MM.1S (cell line): ENCODE results near the gene SIRT2.

Source experiments
- EZH2 ChIP-seq: fragments of 300-600 bp; sonication (generic); optimal IDR thresholded peaks from 2 replicates; pipeline ENCODE3; 2017; ENCODE audit warnings: low read depth, mild to moderate bottlenecking, antibody characterized with exemption, low read length, mixed read lengths
- EZH2phosphoT487 ChIP-seq: fragments of 300-600 bp; sonication (generic); IDR thresholded peaks from 2 replicates; pipeline ENCODE4 v1.6.1; 2018; ENCODE audit warnings: antibody characterized with exemption, low read length
- TF ChIP-seq, protein P1 (sequence below): fragments of 300-600 bp; sonication (generic); IDR thresholded peaks from 2 replicates; pipeline ENCODE4 v1.5.1; 2016; ENCODE audit warnings: antibody characterized with exemption, low read length, mixed read lengths

DNA sequence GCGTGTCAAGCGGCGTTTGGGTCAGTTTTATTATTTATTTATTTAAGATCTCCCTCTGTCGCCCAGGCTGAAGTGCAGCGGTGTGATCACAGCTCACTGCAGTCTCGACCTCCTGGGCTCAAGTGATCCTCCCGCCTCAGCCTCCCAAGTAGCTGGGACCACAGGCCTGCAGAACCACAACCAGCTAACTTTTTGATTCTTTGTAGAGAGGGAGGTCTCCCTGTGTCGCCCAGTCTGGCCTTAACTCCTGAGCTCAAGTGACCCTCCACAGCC is 32.0 kb upstream of the SIRT2 start:
- TF ChIP-seq, protein P1, sequence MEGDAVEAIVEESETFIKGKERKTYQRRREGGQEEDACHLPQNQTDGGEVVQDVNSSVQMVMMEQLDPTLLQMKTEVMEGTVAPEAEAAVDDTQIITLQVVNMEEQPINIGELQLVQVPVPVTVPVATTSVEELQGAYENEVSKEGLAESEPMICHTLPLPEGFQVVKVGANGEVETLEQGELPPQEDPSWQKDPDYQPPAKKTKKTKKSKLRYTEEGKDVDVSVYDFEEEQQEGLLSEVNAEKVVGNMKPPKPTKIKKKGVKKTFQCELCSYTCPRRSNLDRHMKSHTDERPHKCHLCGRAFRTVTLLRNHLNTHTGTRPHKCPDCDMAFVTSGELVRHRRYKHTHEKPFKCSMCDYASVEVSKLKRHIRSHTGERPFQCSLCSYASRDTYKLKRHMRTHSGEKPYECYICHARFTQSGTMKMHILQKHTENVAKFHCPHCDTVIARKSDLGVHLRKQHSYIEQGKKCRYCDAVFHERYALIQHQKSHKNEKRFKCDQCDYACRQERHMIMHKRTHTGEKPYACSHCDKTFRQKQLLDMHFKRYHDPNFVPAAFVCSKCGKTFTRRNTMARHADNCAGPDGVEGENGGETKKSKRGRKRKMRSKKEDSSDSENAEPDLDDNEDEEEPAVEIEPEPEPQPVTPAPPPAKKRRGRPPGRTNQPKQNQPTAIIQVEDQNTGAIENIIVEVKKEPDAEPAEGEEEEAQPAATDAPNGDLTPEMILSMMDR, result no peak
- TF ChIP-seq EZH2, result no peak
- TF ChIP-seq EZH2phosphoT487, result no peak
